NT2/D1 (cell line): Measurements from ENCODE around the gene POU2AF1.

ENCODE experiments used
- DNase-seq: peaks from one replicate; pipeline ENCODE4 v3.0.0-alpha.2; 2011; ENCODE audit warnings: low read depth, low spot score
- H3K27me3 ChIP-seq: 2 replicates; pipeline ENCODE4 v1.6.0; 2011; ENCODE audit warnings: mild to moderate bottlenecking; ENCODE audit not compliant: insufficient read length, insufficient read depth
- H3K36me3 ChIP-seq: 2 replicates; pipeline ENCODE4 v1.6.1; 2011; ENCODE audit warnings: mild to moderate bottlenecking, low read length, mixed read lengths; ENCODE audit not compliant: insufficient read depth, insufficient read length
- H3K4me1 ChIP-seq: 2 replicates; pipeline ENCODE4 v1.5.1; 2011; ENCODE audit not compliant: insufficient read depth, insufficient read length
- H3K4me3 ChIP-seq: 2 replicates; pipeline ENCODE4 v1.5.1; 2011; ENCODE audit warnings: low read depth; ENCODE audit not compliant: insufficient read length
- H3K9ac ChIP-seq: 2 replicates; pipeline ENCODE4 v1.6.0; 2011; ENCODE audit warnings: low read depth; ENCODE audit not compliant: insufficient read length
- H3K9me3 ChIP-seq: 2 replicates; pipeline ENCODE4 v1.5.1; 2011; ENCODE audit warnings: mild to moderate bottlenecking, low read length; ENCODE audit not compliant: insufficient read depth
- SUZ12 ChIP-seq: IDR thresholded peaks from 2 replicates; pipeline ENCODE4 v1.6.1; 2011; ENCODE audit not compliant: insufficient read length, insufficient read depth; ENCODE audit errors: extremely low read depth
- YY1 ChIP-seq: IDR thresholded peaks from 2 replicates; pipeline ENCODE4 v1.6.1; 2011; ENCODE audit not compliant: insufficient read length, insufficient read depth
- ZNF274 ChIP-seq: IDR thresholded peaks from 2 replicates; pipeline ENCODE4 v1.6.1; 2011; ENCODE audit warnings: mild to moderate bottlenecking, low read depth, low read length

Gene POU2AF1

DNA sequence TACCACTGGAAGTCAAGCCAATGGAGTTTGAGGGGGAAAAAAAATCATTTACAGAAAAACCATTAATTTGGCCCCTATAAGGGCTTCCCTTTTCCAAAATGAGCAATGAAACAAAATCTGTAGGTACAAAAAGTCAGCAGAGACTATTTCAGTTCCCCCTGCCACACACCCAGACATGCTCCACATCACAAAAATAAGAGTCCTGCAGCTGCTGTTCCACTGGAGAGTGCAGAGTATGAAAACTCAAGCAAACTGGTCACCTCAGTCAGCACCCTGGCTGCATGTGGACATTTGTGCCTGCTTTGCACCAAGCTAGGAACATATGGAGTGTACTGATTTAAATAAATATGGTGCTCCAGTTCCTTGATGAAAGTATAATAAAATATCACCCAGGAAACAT, 15.1 kb downstream of the POU2AF1 start:
- H3K4me3 ChIP-seq: no peak overlapping the region
- no peaks in the 10 kb centered on the region for H3K27me3 ChIP-seq
- no peaks in the 10 kb centered on the region for H3K9me3 ChIP-seq
- H3K4me1 ChIP-seq: no peaks in the 10 kb centered on the region
- H3K36me3 ChIP-seq: no peaks in the 10 kb centered on the region
- DNase-seq: no peak
- H3K9ac ChIP-seq: no peak overlapping the region
- TF ChIP-seq ZNF274: no peak
- no peak for TF ChIP-seq YY1
- no peak for TF ChIP-seq SUZ12

DNA sequence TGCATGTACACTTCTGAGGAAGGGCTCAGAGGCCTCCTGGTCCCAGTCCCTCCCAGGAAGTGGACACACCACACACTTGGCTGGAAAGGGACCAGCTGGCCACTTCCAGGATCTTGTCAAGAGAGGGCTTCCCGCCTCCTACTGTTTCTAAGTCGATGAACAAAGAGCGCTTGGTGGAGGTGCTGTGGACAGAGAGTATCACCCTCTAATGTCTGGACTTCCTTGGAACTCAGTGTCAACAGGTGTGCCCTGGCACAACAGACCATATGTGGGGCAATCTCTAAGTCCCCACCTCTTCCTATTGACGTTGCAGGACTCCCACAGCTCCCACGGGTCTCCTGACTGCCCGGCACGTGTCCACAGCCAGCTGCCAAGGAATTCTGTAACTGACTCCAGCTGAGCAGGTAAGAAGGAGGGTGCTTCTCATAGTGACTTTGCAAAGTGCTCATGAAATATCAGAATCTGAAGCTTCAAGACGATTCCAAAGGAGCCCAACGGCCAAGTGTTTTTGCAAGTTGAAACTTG, 16.1 kb downstream of the POU2AF1 start:
- TF ChIP-seq YY1 (no peak), ZNF274 (no peak), SUZ12 (no peak)
- no peak overlapping the region for H3K9ac ChIP-seq
- H3K9me3 ChIP-seq: no peaks in the 10 kb centered on the region
- no peak overlapping the region for H3K4me3 ChIP-seq
- no peaks in the 10 kb centered on the region for H3K4me1 ChIP-seq
- no peaks in the 10 kb centered on the region for H3K36me3 ChIP-seq
- DNase-seq: no peak
- H3K27me3 ChIP-seq: no peaks in the 10 kb centered on the region

DNA sequence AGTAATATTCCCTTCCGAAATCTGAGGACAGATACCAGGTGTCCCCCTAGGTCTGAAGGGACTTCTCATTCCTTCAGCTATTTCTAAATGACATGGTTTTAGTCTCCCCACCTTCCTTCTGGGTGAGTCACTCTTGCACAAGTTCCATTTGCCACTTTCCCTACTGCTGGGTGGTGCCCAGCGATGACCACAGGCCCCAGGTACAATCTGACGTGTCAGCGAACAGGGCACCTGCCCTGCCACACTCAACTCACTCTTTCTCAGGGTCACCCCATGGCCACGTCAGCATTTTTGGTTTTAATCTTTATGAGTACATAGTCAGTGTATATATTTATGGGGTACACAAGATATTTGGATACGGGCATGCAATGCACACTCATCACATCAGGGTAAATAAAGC, 17.2 kb downstream of the POU2AF1 start:
- DNase-seq: no peak
- Histone ChIP-seq H3K9me3 (no peaks in the 10 kb centered on the region), H3K4me3 (no peak overlapping the region), H3K4me1 (no peaks in the 10 kb centered on the region), H3K27me3 (no peaks in the 10 kb centered on the region), H3K36me3 (no peaks in the 10 kb centered on the region), H3K9ac (no peak overlapping the region)
- TF ChIP-seq ZNF274: no peak
- no peak for TF ChIP-seq SUZ12
- no peak for TF ChIP-seq YY1

DNA sequence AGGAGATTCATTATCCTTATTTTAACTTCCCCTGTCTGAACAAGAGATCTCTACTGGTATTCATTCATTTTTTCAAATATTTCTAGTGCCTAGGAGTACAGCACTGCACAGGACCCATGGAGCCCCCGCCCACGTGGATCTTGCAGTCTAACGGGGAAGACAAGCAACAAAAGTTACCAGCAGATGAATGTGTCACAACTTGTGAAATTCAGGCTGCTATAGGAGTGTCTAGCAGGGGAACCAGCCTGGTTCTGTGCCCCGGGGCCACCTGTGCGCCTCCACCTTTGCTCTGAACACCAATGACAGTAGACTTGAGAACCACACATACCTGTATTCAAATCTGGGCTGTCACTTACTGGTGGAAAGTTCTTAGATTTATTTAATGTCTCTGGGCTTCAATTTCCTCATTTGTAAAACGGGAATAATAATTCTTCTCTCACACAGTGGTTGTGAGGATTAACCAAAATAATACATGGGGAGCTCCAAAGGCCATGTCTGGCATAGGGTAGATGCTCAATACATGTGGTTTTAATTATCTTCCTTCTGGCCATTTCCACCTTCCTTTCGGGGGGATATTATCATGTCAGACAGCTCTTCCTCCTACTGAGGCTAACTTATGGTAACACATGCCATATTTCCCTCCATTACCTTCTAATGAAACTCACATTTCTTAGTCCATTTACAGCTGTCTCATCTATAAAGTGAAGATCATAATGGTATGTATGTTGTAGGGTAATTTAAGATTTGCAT, 17.8 kb downstream of the POU2AF1 start:
- Histone ChIP-seq H3K9ac (no peak overlapping the region), H3K4me3 (no peak overlapping the region), H3K27me3 (no peaks in the 10 kb centered on the region), H3K4me1 (no peaks in the 10 kb centered on the region), H3K9me3 (no peaks in the 10 kb centered on the region), H3K36me3 (no peaks in the 10 kb centered on the region)
- DNase-seq: no peak
- no peak for TF ChIP-seq YY1
- no peak for TF ChIP-seq SUZ12
- TF ChIP-seq ZNF274: no peak

DNA sequence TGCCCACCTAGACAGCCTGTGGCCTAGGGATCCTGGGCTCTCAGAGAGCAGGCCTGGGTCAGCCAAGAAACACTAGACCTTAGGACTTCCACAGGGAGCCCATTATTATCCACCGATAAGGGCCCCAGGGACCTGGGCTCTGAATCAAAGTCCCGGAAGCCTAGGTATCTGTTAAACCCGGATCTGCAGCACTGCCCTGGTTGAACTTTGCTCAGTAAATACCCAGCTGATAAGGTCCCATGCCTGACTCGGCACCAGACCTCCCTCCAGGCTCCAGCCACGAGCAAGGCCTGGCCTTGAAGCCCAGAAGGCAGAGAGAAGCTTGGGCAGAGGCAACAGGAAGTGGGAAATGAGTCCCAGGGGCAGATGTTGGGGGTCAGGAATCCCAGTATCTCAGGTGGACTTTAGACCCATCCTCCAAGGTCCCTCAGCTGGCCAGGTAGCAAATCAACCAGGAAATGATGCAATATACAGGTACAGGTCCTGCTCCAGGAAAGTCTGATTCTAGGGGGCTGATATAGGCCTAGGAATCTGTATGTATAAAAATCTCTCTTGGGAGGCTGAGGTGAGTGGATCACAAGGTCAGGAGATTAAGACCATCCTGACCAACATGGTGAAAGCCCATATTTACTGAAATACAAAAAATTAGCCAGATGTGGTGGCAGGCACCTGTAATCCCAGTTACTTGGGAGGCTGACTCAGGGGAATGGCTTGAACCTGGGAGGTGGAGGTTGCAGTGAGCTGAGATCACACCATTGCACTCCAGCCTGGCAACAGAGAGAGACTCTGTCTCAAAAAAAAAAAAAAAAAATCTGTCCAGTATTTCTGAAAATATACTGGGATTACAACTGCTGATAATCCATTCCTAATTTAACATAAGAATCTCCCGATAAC, 18.7 kb downstream of the POU2AF1 start:
- Histone ChIP-seq H3K9me3 (no peaks in the 10 kb centered on the region), H3K4me3 (no peak overlapping the region), H3K9ac (no peak overlapping the region), H3K36me3 (no peaks in the 10 kb centered on the region), H3K4me1 (no peaks in the 10 kb centered on the region), H3K27me3 (no peaks in the 10 kb centered on the region)
- TF ChIP-seq ZNF274: no peak
- no peak for TF ChIP-seq YY1
- no peak for TF ChIP-seq SUZ12
- no peak for DNase-seq

DNA sequence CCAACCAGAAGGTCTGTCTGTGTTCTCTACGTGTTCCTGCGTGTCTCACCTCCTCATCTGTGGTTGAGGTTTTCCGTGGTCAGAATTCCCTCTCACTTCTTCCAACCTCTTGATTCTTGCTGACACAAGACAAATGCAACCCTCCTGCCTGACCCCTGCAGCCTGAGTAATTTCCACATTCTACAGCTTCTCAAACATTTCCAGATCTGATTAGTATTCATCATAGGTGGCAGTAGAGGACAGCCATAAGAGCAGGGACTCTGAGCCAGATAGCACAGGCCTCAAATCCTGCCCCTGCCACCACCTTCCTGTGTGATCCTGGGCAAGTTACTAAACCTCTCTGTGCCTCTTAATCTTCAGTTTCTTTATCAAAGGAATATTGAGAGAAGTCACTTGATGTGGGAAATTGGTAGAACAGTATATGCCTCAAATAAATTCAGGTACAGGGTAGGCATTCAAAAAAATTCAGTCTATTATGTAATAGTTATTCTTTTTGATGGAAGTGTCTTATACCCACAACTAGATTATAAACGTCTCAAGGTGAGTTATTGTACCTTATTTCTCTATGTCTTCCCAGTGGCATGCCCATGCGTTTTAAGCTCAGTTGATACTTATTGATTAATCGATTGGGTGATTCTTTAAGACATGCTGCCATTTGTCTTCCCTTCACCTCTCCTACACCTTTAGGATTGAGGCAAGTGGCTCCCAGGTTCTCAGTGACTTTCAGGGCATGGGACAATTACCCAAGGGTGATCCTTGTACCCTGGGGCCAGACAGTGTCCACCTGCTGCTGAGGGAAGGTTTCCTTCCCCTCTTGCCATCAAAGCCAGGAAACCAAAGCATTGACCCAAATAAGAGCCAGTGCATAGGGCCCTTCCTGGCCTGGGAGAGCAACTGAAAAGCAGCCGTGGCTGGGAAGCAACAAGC, 19.6 kb downstream of the POU2AF1 start:
- no peak overlapping the region for H3K9ac ChIP-seq
- no peaks in the 10 kb centered on the region for H3K36me3 ChIP-seq
- peaks cover 3% of the 10 kb centered on the region for H3K4me1 ChIP-seq
- TF ChIP-seq ZNF274 (no peak), YY1 (no peak), SUZ12 (no peak)
- H3K9me3 ChIP-seq: no peaks in the 10 kb centered on the region
- H3K27me3 ChIP-seq: no peaks in the 10 kb centered on the region
- H3K4me3 ChIP-seq: no peak overlapping the region
- no peak for DNase-seq
